GM12878 (cell line): ENCODE measurements around the gene LORICRIN. TPM values are rescaled to one million over a fixed set of nuclear protein-coding genes. Genes with fewer than 3 reads are reported as not detected.

ENCODE experiments used
- ATAC-seq: fragments of 200-7000 bp; cut with Tn5 transposase; 3 replicates; pipeline ENCODE4 v1.9.1; 2020; ENCODE audit warnings: mild to moderate bottlenecking, moderate library complexity
- BruUV-seq: library from RNA; stranded (reverse); fragments of 400-500 nt; replicated peaks from 2 replicates; lab custom pipeline; 2021; lab: Mats Ljungman, UMichigan
- CTCF ChIA-PET: fragments of 300-600 bp; sonication (Branson Sonifier 250); formaldehyde crosslinking; extraction: SDS; loops from one replicate; lab custom pipeline; 2021; ENCODE audit warnings: inconsistent platforms; lab: Yijun Ruan, JAX
- POLR2A ChIA-PET: fragments of 350-600 bp; formaldehyde crosslinking; extraction: SDS; loops from one replicate; lab custom pipeline; 2021; ENCODE audit warnings: inconsistent platforms; lab: Charles Lee
- RAD21 ChIA-PET: fragments of 300-600 bp; sonication (Branson Sonifier 250); formaldehyde crosslinking; loops from one replicate; lab custom pipeline; 2023; ENCODE audit warnings: antibody characterized with exemption; ENCODE audit not compliant: unreplicated experiment; lab: Charles Lee
- SMC1A ChIA-PET: fragments of 300-600 bp; sonication (Branson Sonifier 250); formaldehyde crosslinking; loops from one replicate; lab custom pipeline; 2023; ENCODE audit not compliant: unreplicated experiment, uncharacterized antibody; lab: Charles Lee
- DNase-seq: peaks from one replicate; pipeline ENCODE4 v3.0.0-alpha.2; 2011; ENCODE audit warnings: low read depth, low spot score
- FAIRE-seq: peaks from 3 replicates; lab custom pipeline; 2011; peaks lifted over from hg19 to GRCh38; lab: Jason Lieb, UNC
- H2AFZ ChIP-seq: 2 replicates; pipeline ENCODE4 v1.6.0; 2011; ENCODE audit warnings: low read depth, low read length, control low read depth; ENCODE audit not compliant: control insufficient read depth
- H3K27ac ChIP-seq: 2 replicates; pipeline ENCODE4 v1.5.1; 2011; ENCODE audit warnings: control low read depth; ENCODE audit not compliant: control insufficient read depth, insufficient read depth
- H3K27me3 ChIP-seq, 2 experiments: replicated peaks in 1 of 2; 2 replicates each; pipeline versions ENCODE4 v1.6.0 to v1.6.1; 2011; ENCODE audit warnings: low read length in 1 of 2; ENCODE audit not compliant: control insufficient read depth in 2 of 2, insufficient read depth in 2 of 2
- H3K36me3 ChIP-seq, 2 experiments: 2 replicates each; pipeline ENCODE4 v1.5.1; 2011; ENCODE audit warnings: low read length in 1 of 2; ENCODE audit not compliant: control insufficient read depth in 2 of 2, insufficient read depth in 2 of 2
- H3K4me1 ChIP-seq: 2 replicates; pipeline ENCODE4 v1.6.1; 2011; ENCODE audit warnings: mild to moderate bottlenecking, low read length, moderate library complexity, mixed read lengths; ENCODE audit not compliant: control insufficient read depth, insufficient read depth
- H3K4me2 ChIP-seq: 2 replicates; pipeline ENCODE4 v1.6.0; 2011; ENCODE audit warnings: control low read depth; ENCODE audit not compliant: control insufficient read depth, insufficient read depth
- H3K4me3 ChIP-seq: fragments of 200-600 bp; sonication (generic); 2 replicates; pipeline ENCODE4 v1.5.1; 2016
- H3K79me2 ChIP-seq: 2 replicates; pipeline ENCODE4 v1.6.0; 2011; ENCODE audit warnings: low read length; ENCODE audit not compliant: control insufficient read depth, insufficient read depth
- H3K9ac ChIP-seq: 2 replicates; pipeline ENCODE4 v1.8.0; 2011; ENCODE audit warnings: low read length, control low read depth, mixed read lengths; ENCODE audit not compliant: control insufficient read depth, insufficient read depth
- H3K9me3 ChIP-seq: replicated peaks from 3 replicates; pipeline ENCODE4 v1.5.1; 2011; ENCODE audit warnings: mild to moderate bottlenecking, low read length; ENCODE audit not compliant: control insufficient read depth, insufficient read depth
- H4K20me1 ChIP-seq: 2 replicates; pipeline ENCODE4 v1.6.0; 2011; ENCODE audit not compliant: control insufficient read depth, insufficient read depth
- ATF7 ChIP-seq: fragments of 450-650 bp; IDR thresholded peaks from 2 replicates; pipeline ENCODE4 v1.6.1; 2016; ENCODE audit warnings: low read depth, mild to moderate bottlenecking
- CBX5 ChIP-seq: sonication (generic); IDR thresholded peaks from 2 replicates; pipeline ENCODE4 v1.6.1; 2016; ENCODE audit warnings: low read depth, moderate library complexity, mild to moderate bottlenecking, inconsistent platforms
- DPF2 ChIP-seq: fragments of 450-650 bp; IDR thresholded peaks from 2 replicates; pipeline ENCODE4 v1.6.1; 2017; ENCODE audit warnings: mild to moderate bottlenecking
- FOXK2 ChIP-seq: fragments of 450-650 bp; IDR thresholded peaks from 2 replicates; pipeline ENCODE4 v1.6.1; 2017; ENCODE audit warnings: mild to moderate bottlenecking, moderate library complexity
- KDM1A ChIP-seq: fragments of 200-600 bp; sonication (generic); IDR thresholded peaks from 2 replicates; pipeline ENCODE4 v1.6.1; 2016; ENCODE audit warnings: borderline replicate concordance
- MYC ChIP-seq: IDR thresholded peaks from 2 replicates; pipeline ENCODE4 v1.6.1; 2011; ENCODE audit warnings: mild to moderate bottlenecking, low read length, moderate library complexity, inconsistent platforms; ENCODE audit not compliant: insufficient read depth, insufficient replicate concordance, insufficient read length, severe bottlenecking
- RAD51 ChIP-seq: fragments of 450-650 bp; IDR thresholded peaks from 2 replicates; pipeline ENCODE4 v1.6.1; 2016; ENCODE audit warnings: moderate library complexity, mild to moderate bottlenecking, inconsistent platforms
- SIX5 ChIP-seq: IDR thresholded peaks from 2 replicates; pipeline ENCODE4 v1.6.1; 2011; ENCODE audit warnings: mild to moderate bottlenecking, low read depth, low read length, moderate library complexity; ENCODE audit not compliant: severe bottlenecking
- SUZ12 ChIP-seq: fragments of 200-600 bp; sonication (generic); IDR thresholded peaks from one replicate; pipeline ENCODE4 v1.6.1; 2018; ENCODE audit warnings: antibody characterized with exemption, mild to moderate bottlenecking; ENCODE audit not compliant: unreplicated experiment
- TARDBP ChIP-seq: IDR thresholded peaks from 2 replicates; pipeline ENCODE4 v1.6.1; 2016; ENCODE audit warnings: borderline replicate concordance
- WGBS: methylation state at CpG from one replicate; pipeline ENCODE4 v1.1.6; 2016; ENCODE audit warnings: low lambda C conversion rate; ENCODE audit not compliant: insufficient replicate concordance, insufficient coverage; ENCODE audit errors: missing lambda C conversion rate; 5-methylcytosine and 5-hydroxymethylcytosine counted together
- in situ Hi-C: fragments of 300-500 bp; cut with MboI; formaldehyde crosslinking; loops from 9 replicates; pipeline ENCODE4 v1.14.3; 2018; ENCODE audit warnings: mixed read lengths
- intact Hi-C: fragments of 100-400 bp; cut with micrococcal nuclease; formaldehyde crosslinking; loops from one replicate; pipeline ENCODE4 v1.14.2; 2022; ENCODE audit not compliant: unreplicated experiment
- polyA plus RNA-seq, 11 experiments: library from polyadenylated mRNA; depleted of rRNA in 4 of 11; unstranded in 6 of 11; stranded (reverse) in 5 of 11; fragments of >200 nt; fragmentation: Nextera tagmentation in 4 of 11; fragmentation: Illumina TruSeq in 1 of 11; extraction: Ambion mirVana in 4 of 11; extraction: Trizol in 1 of 11; gene quantifications; 1 replicate in 1 of 11; 2 replicates in 10 of 11; pipeline versions ENCODE4 v1.2.1 to v1.2.3, GENCODE V29; 2011 to 2016; ENCODE audit warnings: inconsistent platforms in 2 of 11, missing spikeins in 2 of 11, low read depth in 1 of 11
- total RNA-seq, 4 experiments: library from RNA; depleted of rRNA in 3 of 4; stranded (reverse); fragments of >200 nt in 3 of 4; fragmentation: Illumina TruSeq in 1 of 4; extraction: Trizol in 1 of 4; gene quantifications; 2 replicates each; pipeline versions ENCODE4 v1.2.1 to v1.2.3, GENCODE V29; 2013 to 2021
- TF ChIP-seq, protein P1 (sequence below): IDR thresholded peaks from 2 replicates; pipeline ENCODE4 v1.6.1; 2012; ENCODE audit warnings: mild to moderate bottlenecking, low read depth, low read length
- TF ChIP-seq, protein P2 (sequence below): fragments of 450-650 bp; IDR thresholded peaks from 2 replicates; pipeline ENCODE4 v1.6.1; 2014; ENCODE audit warnings: mild to moderate bottlenecking
- TF ChIP-seq, protein P3 (sequence below): IDR thresholded peaks from 2 replicates; pipeline ENCODE4 v1.6.1; 2011; ENCODE audit warnings: mild to moderate bottlenecking, low read depth, low read length, moderate library complexity; ENCODE audit not compliant: insufficient replicate concordance
- TF ChIP-seq, protein P4 (sequence below): IDR thresholded peaks from 2 replicates; pipeline ENCODE4 v1.6.1; 2012; ENCODE audit warnings: low read depth, low read length, improper control_type of control experiment
- TF ChIP-seq, protein P5 (sequence below): fragments of 450-650 bp; IDR thresholded peaks from 2 replicates; pipeline ENCODE4 v1.6.1; 2017; ENCODE audit warnings: antibody characterized with exemption, mild to moderate bottlenecking, moderate library complexity

The LORICRIN gene
- total and polyA plus RNA-seq, 10 of the 15 experiments (the other 5 are each of a cell fraction or from before 2014, with no cell fraction given), result 0.06 to 0.37 TPM; not detected in 8

DNA sequence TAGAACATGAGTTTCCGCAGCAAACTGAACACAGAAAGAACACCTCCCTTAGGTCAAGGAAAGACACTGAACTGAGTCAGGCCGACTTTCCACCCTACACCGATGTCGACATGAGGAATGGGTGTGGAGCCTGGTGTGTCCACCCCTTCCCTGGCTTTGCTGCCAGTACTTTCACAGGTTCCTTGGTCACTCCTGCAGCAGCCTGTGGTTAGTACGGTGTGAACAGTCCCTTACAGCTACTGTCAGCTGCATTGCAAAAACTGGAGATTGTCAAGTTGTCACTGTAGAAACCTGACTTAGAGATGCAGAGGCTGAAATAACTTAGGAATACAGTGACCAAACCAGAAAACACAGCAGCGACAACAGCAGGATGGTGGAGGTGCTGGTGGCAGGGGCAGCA is 46.2 kb downstream of the LORICRIN start:
- ChIA-PET CTCF (interaction anchor here (1.3 to 3.3 kb wide), 2 partner anchors 8 to 14 kb away, joined by 4 to 11 read pairs; no protein-coding TSS in a partner anchor), POLR2A (no interaction called here), SMC1A (interaction anchor here (1.4 kb wide), 1 partner anchor 14 kb away, joined by 3 read pairs; no protein-coding TSS in a partner anchor), RAD21 (no interaction called here)
- DNase-seq (no peak), ATAC-seq (no peak), FAIRE-seq (no peak)
- H3K4me2 ChIP-seq, result no peak overlapping the region
- intact Hi-C loops (no loop called here), in situ Hi-C loops (no loop called here)
- WGBS, result 45% methylated on average over 6 of the region's 6 CpGs
- H3K9ac ChIP-seq, result no peak overlapping the region
- H3K9me3 ChIP-seq, result no peaks in the 10 kb centered on the region; the same call in 2 of the 3 replicates
- no TSS peak for BruUV-seq
- H3K4me1 ChIP-seq, result no peaks in the 10 kb centered on the region
- H3K4me3 ChIP-seq, result no peak overlapping the region
- H4K20me1 ChIP-seq, result no peaks in the 10 kb centered on the region
- no peaks in the 10 kb centered on the region for H3K36me3 ChIP-seq
- H3K27ac ChIP-seq, result no peak overlapping the region
- H2AFZ ChIP-seq, result no peak overlapping the region
- no peaks in the 10 kb centered on the region; a peak in 1 of 4 replicates for H3K27me3 ChIP-seq
- no peaks in the 10 kb centered on the region for H3K79me2 ChIP-seq
- TF ChIP-seq ATF7, result no peak
- TF ChIP-seq, protein P1, sequence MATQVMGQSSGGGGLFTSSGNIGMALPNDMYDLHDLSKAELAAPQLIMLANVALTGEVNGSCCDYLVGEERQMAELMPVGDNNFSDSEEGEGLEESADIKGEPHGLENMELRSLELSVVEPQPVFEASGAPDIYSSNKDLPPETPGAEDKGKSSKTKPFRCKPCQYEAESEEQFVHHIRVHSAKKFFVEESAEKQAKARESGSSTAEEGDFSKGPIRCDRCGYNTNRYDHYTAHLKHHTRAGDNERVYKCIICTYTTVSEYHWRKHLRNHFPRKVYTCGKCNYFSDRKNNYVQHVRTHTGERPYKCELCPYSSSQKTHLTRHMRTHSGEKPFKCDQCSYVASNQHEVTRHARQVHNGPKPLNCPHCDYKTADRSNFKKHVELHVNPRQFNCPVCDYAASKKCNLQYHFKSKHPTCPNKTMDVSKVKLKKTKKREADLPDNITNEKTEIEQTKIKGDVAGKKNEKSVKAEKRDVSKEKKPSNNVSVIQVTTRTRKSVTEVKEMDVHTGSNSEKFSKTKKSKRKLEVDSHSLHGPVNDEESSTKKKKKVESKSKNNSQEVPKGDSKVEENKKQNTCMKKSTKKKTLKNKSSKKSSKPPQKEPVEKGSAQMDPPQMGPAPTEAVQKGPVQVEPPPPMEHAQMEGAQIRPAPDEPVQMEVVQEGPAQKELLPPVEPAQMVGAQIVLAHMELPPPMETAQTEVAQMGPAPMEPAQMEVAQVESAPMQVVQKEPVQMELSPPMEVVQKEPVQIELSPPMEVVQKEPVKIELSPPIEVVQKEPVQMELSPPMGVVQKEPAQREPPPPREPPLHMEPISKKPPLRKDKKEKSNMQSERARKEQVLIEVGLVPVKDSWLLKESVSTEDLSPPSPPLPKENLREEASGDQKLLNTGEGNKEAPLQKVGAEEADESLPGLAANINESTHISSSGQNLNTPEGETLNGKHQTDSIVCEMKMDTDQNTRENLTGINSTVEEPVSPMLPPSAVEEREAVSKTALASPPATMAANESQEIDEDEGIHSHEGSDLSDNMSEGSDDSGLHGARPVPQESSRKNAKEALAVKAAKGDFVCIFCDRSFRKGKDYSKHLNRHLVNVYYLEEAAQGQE, result no peak
- TF ChIP-seq, protein P2, sequence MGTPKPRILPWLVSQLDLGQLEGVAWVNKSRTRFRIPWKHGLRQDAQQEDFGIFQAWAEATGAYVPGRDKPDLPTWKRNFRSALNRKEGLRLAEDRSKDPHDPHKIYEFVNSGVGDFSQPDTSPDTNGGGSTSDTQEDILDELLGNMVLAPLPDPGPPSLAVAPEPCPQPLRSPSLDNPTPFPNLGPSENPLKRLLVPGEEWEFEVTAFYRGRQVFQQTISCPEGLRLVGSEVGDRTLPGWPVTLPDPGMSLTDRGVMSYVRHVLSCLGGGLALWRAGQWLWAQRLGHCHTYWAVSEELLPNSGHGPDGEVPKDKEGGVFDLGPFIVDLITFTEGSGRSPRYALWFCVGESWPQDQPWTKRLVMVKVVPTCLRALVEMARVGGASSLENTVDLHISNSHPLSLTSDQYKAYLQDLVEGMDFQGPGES, result no peak
- TF ChIP-seq, protein P3, sequence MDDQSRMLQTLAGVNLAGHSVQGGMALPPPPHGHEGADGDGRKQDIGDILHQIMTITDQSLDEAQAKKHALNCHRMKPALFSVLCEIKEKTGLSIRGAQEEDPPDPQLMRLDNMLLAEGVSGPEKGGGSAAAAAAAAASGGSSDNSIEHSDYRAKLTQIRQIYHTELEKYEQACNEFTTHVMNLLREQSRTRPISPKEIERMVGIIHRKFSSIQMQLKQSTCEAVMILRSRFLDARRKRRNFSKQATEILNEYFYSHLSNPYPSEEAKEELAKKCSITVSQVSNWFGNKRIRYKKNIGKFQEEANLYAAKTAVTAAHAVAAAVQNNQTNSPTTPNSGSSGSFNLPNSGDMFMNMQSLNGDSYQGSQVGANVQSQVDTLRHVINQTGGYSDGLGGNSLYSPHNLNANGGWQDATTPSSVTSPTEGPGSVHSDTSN, result no peak
- TF ChIP-seq, protein P4, sequence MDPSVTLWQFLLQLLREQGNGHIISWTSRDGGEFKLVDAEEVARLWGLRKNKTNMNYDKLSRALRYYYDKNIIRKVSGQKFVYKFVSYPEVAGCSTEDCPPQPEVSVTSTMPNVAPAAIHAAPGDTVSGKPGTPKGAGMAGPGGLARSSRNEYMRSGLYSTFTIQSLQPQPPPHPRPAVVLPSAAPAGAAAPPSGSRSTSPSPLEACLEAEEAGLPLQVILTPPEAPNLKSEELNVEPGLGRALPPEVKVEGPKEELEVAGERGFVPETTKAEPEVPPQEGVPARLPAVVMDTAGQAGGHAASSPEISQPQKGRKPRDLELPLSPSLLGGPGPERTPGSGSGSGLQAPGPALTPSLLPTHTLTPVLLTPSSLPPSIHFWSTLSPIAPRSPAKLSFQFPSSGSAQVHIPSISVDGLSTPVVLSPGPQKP, result no peak
- no peak for TF ChIP-seq CBX5
- no peak for TF ChIP-seq SUZ12
- TF ChIP-seq, protein P5, sequence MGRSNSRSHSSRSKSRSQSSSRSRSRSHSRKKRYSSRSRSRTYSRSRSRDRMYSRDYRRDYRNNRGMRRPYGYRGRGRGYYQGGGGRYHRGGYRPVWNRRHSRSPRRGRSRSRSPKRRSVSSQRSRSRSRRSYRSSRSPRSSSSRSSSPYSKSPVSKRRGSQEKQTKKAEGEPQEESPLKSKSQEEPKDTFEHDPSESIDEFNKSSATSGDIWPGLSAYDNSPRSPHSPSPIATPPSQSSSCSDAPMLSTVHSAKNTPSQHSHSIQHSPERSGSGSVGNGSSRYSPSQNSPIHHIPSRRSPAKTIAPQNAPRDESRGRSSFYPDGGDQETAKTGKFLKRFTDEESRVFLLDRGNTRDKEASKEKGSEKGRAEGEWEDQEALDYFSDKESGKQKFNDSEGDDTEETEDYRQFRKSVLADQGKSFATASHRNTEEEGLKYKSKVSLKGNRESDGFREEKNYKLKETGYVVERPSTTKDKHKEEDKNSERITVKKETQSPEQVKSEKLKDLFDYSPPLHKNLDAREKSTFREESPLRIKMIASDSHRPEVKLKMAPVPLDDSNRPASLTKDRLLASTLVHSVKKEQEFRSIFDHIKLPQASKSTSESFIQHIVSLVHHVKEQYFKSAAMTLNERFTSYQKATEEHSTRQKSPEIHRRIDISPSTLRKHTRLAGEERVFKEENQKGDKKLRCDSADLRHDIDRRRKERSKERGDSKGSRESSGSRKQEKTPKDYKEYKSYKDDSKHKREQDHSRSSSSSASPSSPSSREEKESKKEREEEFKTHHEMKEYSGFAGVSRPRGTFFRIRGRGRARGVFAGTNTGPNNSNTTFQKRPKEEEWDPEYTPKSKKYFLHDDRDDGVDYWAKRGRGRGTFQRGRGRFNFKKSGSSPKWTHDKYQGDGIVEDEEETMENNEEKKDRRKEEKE, result no peak
- no peak for TF ChIP-seq TARDBP
- TF ChIP-seq DPF2, result no peak
- TF ChIP-seq MYC, result no peak
- TF ChIP-seq RAD51, result no peak
- TF ChIP-seq KDM1A, result no peak
- no peak for TF ChIP-seq SIX5
- no peak for TF ChIP-seq FOXK2
